Measurements from ENCODE around the gene MPPED2.
"Not testable (repeated sequence)": the region's sequence is repeated elsewhere in the genome, so short reads cannot be mapped to it uniquely, and the experiment has no call there.

The MPPED2 gene

GRCh38 chr11:30561691-30562415, 24.3 kb downstream of the MPPED2 start:
- Mint-ChIP-seq H3K4me3 (no peak overlapping the region), H3K27me3 (no peaks in the 10 kb centered on the region), H3K4me1 (no peaks in the 10 kb centered on the region), H3K36me3 (no peaks in the 10 kb centered on the region), H3K9me3 (peaks cover 1% of the 10 kb centered on the region), H3K27ac (no peak overlapping the region)
- DNase-seq (ENCODE audit: low spot score in 2 of 2): no peak
- no peak for ATAC-seq (ENCODE audit: low read depth)

- no peaks in the 10 kb centered on the region for H3K27me3 Mint-ChIP-seq
- no peak overlapping the region for H3K27ac Mint-ChIP-seq
- ATAC-seq (ENCODE audit: low read depth) (no peak), DNase-seq (ENCODE audit: low spot score in 2 of 2) (no peak)
- no peaks in the 10 kb centered on the region for H3K36me3 Mint-ChIP-seq
- no peaks in the 10 kb centered on the region for H3K4me1 Mint-ChIP-seq
- peaks cover 1% of the 10 kb centered on the region for H3K9me3 Mint-ChIP-seq
- no peak overlapping the region for H3K4me3 Mint-ChIP-seq
These were observed 25.7 kb downstream of the MPPED2 start for GRCh38 chr11:30560206-30561106.

- Mint-ChIP-seq H3K4me1 (no peaks in the 10 kb centered on the region), H3K9me3 (peaks cover 1% of the 10 kb centered on the region), H3K36me3 (no peaks in the 10 kb centered on the region), H3K27me3 (no peaks in the 10 kb centered on the region), H3K4me3 (no peak overlapping the region), H3K27ac (no peak overlapping the region)
- ATAC-seq (ENCODE audit: low read depth) (no peak), DNase-seq (ENCODE audit: low spot score in 2 of 2) (no peak)
These were observed 27.1 kb downstream of the MPPED2 start for GRCh38 chr11:30559004-30559403.

GRCh38 chr11:30554587-30554986, 31.6 kb downstream of the MPPED2 start:
- not testable (repeated sequence) for H3K4me3 Mint-ChIP-seq; ATAC-seq (ENCODE audit: low read depth); H3K27ac Mint-ChIP-seq; H3K36me3 Mint-ChIP-seq; H3K27me3 Mint-ChIP-seq; H3K4me1 Mint-ChIP-seq; H3K9me3 Mint-ChIP-seq; DNase-seq (ENCODE audit: low spot score in 2 of 2)

- Mint-ChIP-seq H3K9me3 (no peaks in the 10 kb centered on the region), H3K27ac (no peak overlapping the region), H3K36me3 (no peaks in the 10 kb centered on the region), H3K4me3 (no peak overlapping the region), H3K4me1 (no peaks in the 10 kb centered on the region), H3K27me3 (no peaks in the 10 kb centered on the region)
- no peak for DNase-seq (ENCODE audit: low spot score in 2 of 2)
- no peak for ATAC-seq (ENCODE audit: low read depth)
These were observed 32.5 kb downstream of the MPPED2 start for GRCh38 chr11:30553521-30554110.

GRCh38 chr11:30552839-30553238, 33.3 kb downstream of the MPPED2 start:
- no peak overlapping the region for H3K4me3 Mint-ChIP-seq

GRCh38 chr11:30550022-30550542, 36.1 kb downstream of the MPPED2 start:
- Mint-ChIP-seq H3K9me3 (no peaks in the 10 kb centered on the region), H3K4me3 (no peak overlapping the region), H3K27me3 (peaks cover 3% of the 10 kb centered on the region), H3K27ac (no peak overlapping the region), H3K36me3 (no peaks in the 10 kb centered on the region), H3K4me1 (no peaks in the 10 kb centered on the region)
- ATAC-seq (ENCODE audit: low read depth) (no peak), DNase-seq (ENCODE audit: low spot score in 2 of 2) (no peak)

More at GRCh38 chr11:30552839-30553238, 33.3 kb downstream of the MPPED2 start:
- DNase-seq (ENCODE audit: low spot score in 2 of 2) (no peak), ATAC-seq (ENCODE audit: low read depth) (no peak)
- Mint-ChIP-seq H3K36me3 (no peaks in the 10 kb centered on the region), H3K9me3 (no peaks in the 10 kb centered on the region), H3K4me1 (no peaks in the 10 kb centered on the region), H3K27ac (no peak overlapping the region), H3K27me3 (no peaks in the 10 kb centered on the region)

- no peak overlapping the region for H3K27ac Mint-ChIP-seq
- no peaks in the 10 kb centered on the region for H3K36me3 Mint-ChIP-seq
- H3K4me1 Mint-ChIP-seq: no peaks in the 10 kb centered on the region
- no peak for ATAC-seq (ENCODE audit: low read depth)
- H3K4me3 Mint-ChIP-seq: no peak overlapping the region
- H3K27me3 Mint-ChIP-seq: peaks cover 3% of the 10 kb centered on the region
- DNase-seq (ENCODE audit: low spot score in 2 of 2): no peak
- H3K9me3 Mint-ChIP-seq: no peaks in the 10 kb centered on the region
These were observed 36.6 kb downstream of the MPPED2 start for GRCh38 chr11:30549565-30549964.

- Mint-ChIP-seq H3K27me3 (peaks cover 5% of the 10 kb centered on the region), H3K4me3 (no peak overlapping the region), H3K36me3 (no peaks in the 10 kb centered on the region), H3K9me3 (no peaks in the 10 kb centered on the region), H3K4me1 (no peaks in the 10 kb centered on the region), H3K27ac (no peak overlapping the region)
- ATAC-seq (ENCODE audit: low read depth) (no peak), DNase-seq (ENCODE audit: low spot score in 2 of 2) (no peak)
These were observed 39.8 kb downstream of the MPPED2 start for GRCh38 chr11:30546334-30546733.

GRCh38 chr11:30545507-30545906, 40.6 kb downstream of the MPPED2 start:
- ATAC-seq (ENCODE audit: low read depth) (no peak), DNase-seq (ENCODE audit: low spot score in 2 of 2) (no peak)
- Mint-ChIP-seq H3K27ac (no peak overlapping the region), H3K36me3 (no peaks in the 10 kb centered on the region), H3K4me1 (no peaks in the 10 kb centered on the region), H3K27me3 (peaks cover 5% of the 10 kb centered on the region), H3K9me3 (no peaks in the 10 kb centered on the region), H3K4me3 (no peak overlapping the region)

- ATAC-seq (ENCODE audit: low read depth): no peak
- no peak for DNase-seq (ENCODE audit: low spot score in 2 of 2)
- Mint-ChIP-seq H3K4me1 (no peaks in the 10 kb centered on the region), H3K27ac (no peak overlapping the region), H3K9me3 (no peaks in the 10 kb centered on the region), H3K36me3 (no peaks in the 10 kb centered on the region), H3K27me3 (peaks cover 5% of the 10 kb centered on the region), H3K4me3 (no peak overlapping the region)
These were observed 43.1 kb downstream of the MPPED2 start for GRCh38 chr11:30543066-30543465.

- H3K36me3 Mint-ChIP-seq: no peaks in the 10 kb centered on the region
- DNase-seq (ENCODE audit: low spot score in 2 of 2): no peak
- H3K27me3 Mint-ChIP-seq: peaks cover 5% of the 10 kb centered on the region
- H3K27ac Mint-ChIP-seq: no peak overlapping the region
- no peak overlapping the region for H3K4me3 Mint-ChIP-seq
- no peaks in the 10 kb centered on the region for H3K4me1 Mint-ChIP-seq
- no peak for ATAC-seq (ENCODE audit: low read depth)
- H3K9me3 Mint-ChIP-seq: no peaks in the 10 kb centered on the region
These were observed 45.4 kb downstream of the MPPED2 start for GRCh38 chr11:30540781-30541180.

- no peaks in the 10 kb centered on the region for H3K36me3 Mint-ChIP-seq
- H3K9me3 Mint-ChIP-seq: no peaks in the 10 kb centered on the region
- no peak overlapping the region for H3K27ac Mint-ChIP-seq
These were observed 47.9 kb downstream of the MPPED2 start for GRCh38 chr11:30538251-30538650.

GRCh38 chr11:30535818-30536217, 50.3 kb downstream of the MPPED2 start:
- no peak overlapping the region for H3K27ac Mint-ChIP-seq
- ATAC-seq (ENCODE audit: low read depth) (no peak), DNase-seq (ENCODE audit: low spot score in 2 of 2) (no peak)
- no peaks in the 10 kb centered on the region for H3K27me3 Mint-ChIP-seq
- H3K4me3 Mint-ChIP-seq: no peak overlapping the region
- no peaks in the 10 kb centered on the region for H3K36me3 Mint-ChIP-seq
- no peaks in the 10 kb centered on the region for H3K4me1 Mint-ChIP-seq
- H3K9me3 Mint-ChIP-seq: no peaks in the 10 kb centered on the region

More at GRCh38 chr11:30538251-30538650, 47.9 kb downstream of the MPPED2 start:
- Mint-ChIP-seq H3K27me3 (no peaks in the 10 kb centered on the region), H3K4me1 (no peaks in the 10 kb centered on the region), H3K4me3 (no peak overlapping the region)
- DNase-seq (ENCODE audit: low spot score in 2 of 2) (no peak), ATAC-seq (ENCODE audit: low read depth) (no peak)
